Measurements from ENCODE around the gene FAM117B.
"Not testable (repeated sequence)": the region's sequence is repeated elsewhere in the genome, so short reads cannot be mapped to it uniquely, and the experiment has no call there.

Gene FAM117B

DNA sequence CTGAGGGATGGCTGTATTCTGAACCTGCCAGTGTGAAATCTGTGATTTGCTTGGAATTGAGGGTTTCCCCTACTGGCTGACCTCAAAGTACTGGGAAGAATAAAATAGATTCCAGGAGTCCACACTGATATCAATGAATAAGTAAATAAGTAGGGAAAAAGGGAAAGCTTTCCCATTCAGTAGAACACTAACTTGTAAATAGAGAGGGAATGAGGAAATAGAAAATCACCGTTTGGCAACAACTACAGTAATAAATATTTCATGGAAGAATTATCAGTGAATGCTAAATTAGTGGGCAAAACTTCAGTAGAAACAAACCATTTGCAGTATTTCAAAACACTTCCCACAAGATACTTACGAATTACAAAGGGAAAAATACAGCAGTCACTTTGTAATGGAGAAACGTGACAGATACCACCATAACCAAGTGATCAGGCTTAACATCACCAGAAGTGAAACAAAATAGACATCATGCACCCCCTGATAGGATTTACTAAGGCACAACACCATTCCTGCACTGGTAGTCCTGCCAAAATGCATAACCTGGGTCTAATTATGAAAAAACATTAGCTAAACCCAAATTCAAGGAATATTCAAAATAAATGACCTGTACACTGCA is 148.3 kb downstream of the FAM117B start:
- DNase-seq (ENCODE audit: low spot score) = no peak
- TF ChIP-seq, protein P1, sequence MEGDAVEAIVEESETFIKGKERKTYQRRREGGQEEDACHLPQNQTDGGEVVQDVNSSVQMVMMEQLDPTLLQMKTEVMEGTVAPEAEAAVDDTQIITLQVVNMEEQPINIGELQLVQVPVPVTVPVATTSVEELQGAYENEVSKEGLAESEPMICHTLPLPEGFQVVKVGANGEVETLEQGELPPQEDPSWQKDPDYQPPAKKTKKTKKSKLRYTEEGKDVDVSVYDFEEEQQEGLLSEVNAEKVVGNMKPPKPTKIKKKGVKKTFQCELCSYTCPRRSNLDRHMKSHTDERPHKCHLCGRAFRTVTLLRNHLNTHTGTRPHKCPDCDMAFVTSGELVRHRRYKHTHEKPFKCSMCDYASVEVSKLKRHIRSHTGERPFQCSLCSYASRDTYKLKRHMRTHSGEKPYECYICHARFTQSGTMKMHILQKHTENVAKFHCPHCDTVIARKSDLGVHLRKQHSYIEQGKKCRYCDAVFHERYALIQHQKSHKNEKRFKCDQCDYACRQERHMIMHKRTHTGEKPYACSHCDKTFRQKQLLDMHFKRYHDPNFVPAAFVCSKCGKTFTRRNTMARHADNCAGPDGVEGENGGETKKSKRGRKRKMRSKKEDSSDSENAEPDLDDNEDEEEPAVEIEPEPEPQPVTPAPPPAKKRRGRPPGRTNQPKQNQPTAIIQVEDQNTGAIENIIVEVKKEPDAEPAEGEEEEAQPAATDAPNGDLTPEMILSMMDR (IDR thresholded peaks at IDR 0.05; ENCODE audit: extremely low read depth, missing control alignments) = no peak

- TF ChIP-seq, protein P1 (IDR thresholded peaks at IDR 0.05; ENCODE audit: extremely low read depth, missing control alignments) = no peak
- DNase-seq (ENCODE audit: low spot score) = no peak
Measured at GRCh38 chr2:202786842-202787241, 152.1 kb downstream of the FAM117B start.

GRCh38 chr2:202790676-202791075 is 155.9 kb downstream of the FAM117B start:
- no peak for DNase-seq (ENCODE audit: low spot score)
- TF ChIP-seq, protein P1 (IDR thresholded peaks at IDR 0.05; ENCODE audit: extremely low read depth, missing control alignments) = no peak

DNA sequence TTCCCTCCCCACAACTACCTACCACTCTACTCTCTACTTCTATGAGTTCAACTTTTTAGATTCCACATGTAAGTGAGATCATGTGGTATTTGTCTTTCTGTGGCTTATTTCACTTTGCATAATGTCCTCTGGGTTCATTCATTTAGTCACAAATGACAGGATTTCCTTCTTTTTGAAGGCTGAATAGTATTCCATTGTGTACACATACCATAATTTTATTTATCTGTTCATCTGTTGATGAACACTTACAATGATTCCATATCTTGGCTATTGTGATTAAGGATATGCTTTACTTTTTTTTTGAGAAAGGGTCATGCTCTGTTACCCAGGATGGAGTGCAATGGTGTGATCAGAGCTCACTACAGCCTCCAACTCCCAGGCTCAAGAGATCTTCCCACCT is 163.2 kb downstream of the FAM117B start:
- DNase-seq (ENCODE audit: low spot score) = no peak
- TF ChIP-seq, protein P1 (IDR thresholded peaks at IDR 0.05; ENCODE audit: extremely low read depth, missing control alignments) = no peak

DNA sequence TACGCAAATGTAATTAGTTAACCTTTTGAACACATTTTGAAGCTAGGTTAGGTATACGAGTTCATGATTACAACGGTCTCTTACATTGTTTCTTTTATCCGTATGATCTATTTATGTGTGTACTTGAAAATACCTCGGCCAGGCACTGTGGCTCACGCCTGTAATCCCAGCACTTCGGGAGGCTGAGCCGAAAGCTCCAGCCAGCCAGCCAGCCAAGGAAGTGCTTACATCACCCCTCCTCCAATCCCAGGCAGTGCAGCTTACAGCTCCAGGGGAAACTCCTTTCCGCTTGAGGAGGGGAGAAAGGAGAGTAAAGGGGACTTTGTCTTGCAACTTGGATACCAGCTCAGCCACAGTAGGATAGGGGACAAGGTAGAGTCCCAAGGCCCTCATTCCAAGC is 171.1 kb downstream of the FAM117B start:
- not testable (repeated sequence) for DNase-seq (ENCODE audit: low spot score)

DNA sequence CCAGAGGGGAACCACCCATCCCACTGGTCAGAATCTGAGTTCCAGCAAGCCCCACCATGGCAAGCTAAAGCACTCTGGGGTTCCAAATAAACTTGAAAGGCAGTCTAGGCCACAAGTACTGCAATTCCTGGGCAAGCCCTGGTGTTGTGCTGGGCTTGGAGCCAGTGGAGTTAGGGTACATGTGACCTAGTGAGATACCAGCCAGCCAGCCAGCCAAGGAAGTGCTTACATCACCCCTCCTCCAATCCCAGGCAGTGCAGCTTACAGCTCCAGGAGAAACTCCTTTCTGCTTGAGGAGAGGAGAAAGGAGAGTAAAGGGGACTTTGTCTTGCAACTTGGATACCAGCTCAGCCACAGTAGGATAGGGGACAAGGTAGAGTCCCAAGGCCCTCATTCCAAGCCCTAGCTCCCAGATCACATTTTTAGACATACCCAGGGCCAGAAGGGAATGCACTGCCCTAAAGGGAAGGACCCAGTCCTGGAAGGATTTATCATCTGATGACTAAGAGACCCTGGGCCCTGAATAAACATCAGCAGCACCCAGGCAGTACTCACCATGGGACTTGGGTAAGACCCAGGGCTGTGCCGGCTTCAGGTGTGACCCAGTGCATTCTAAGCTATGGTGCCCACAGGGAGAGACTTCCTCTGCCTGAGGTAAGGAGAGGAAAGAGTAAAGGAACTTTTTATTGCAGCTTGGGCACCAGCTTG is 172.8 kb downstream of the FAM117B start:
- DNase-seq (ENCODE audit: low spot score) = not testable (repeated sequence)

GRCh38 chr2:202808754-202809153 is 174.0 kb downstream of the FAM117B start:
- TF ChIP-seq, protein P1 (IDR thresholded peaks at IDR 0.05; ENCODE audit: extremely low read depth, missing control alignments) = no peak
- no peak for DNase-seq (ENCODE audit: low spot score)

DNA sequence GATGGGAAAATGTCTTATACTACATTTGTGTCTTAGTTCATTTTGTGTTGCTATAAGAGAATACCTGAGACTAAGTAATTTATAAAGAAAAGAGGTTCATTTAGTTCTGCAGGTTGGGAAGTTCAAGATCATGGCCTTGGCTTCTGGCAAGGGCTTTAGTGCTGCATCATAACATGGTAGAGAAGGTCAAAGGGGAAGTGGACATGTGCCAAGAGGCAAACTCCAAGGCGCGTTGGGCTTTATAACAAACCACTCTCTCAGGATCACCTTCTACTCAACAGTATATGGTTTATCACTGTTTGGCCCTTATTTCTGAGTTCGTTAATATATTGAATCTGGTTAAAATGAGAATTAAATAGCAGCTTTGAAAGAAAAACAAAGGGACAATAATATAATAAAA is 178.6 kb downstream of the FAM117B start:
- TF ChIP-seq, protein P1 (IDR thresholded peaks at IDR 0.05; ENCODE audit: extremely low read depth, missing control alignments) = no peak
- no peak for DNase-seq (ENCODE audit: low spot score)

All from GM20000 (cell line).